Suppressor macrophage (primary cell): Measurements from ENCODE around the gene DAZ3.
"Not testable (repeated sequence)": the region's sequence is repeated elsewhere in the genome, so short reads cannot be mapped to it uniquely, and the experiment has no call there.

Source experiments
- DNase-seq, 4 experiments: peaks; one replicate each; pipeline ENCODE4 v3.0.0-alpha.2; 2020 to 2022
- total RNA-seq, 17 experiments: gene quantifications; one replicate each; lab custom pipeline; 2026; ENCODE audit warnings: mixed read lengths in 6 of 17, inconsistent platforms in 3 of 17; lab: John Stamatoyannopoulos, UW

The DAZ3 gene
- total RNA-seq: 0 reads per million in 17 experiments

- DNase-seq: not testable (repeated sequence)
Measured at GRCh38 chrY:24813293-24813692, at the start of gene DAZ3. TSS of gene DAZ3 (minus strand) at chrY:24813393. CDS start at chrY:24813185, 208 bp downstream.

- DNase-seq: not testable (repeated sequence)
Measured at GRCh38 chrY:24833619-24834018, 20.4 kb upstream of the DAZ3 start, which contains the start of gene DAZ4. TSS of gene DAZ4 (plus strand) at chrY:24833919. CDS start at chrY:24834127, 208 bp downstream.

GRCh38 chrY:24825069-24825468, 11.9 kb upstream of the DAZ3 start:
- not testable (repeated sequence) for DNase-seq

GRCh38 chrY:24824184-24824879, 11.1 kb upstream of the DAZ3 start:
- DNase-seq: not testable (repeated sequence)

- DNase-seq: not testable (repeated sequence)
Measured at GRCh38 chrY:24821836-24822235, 8.6 kb upstream of the DAZ3 start.
